ENCODE data around the gene FBXO9.

FBXO9 gene

GRCh38 chr6:53115113-53115512, 49.9 kb downstream of the FBXO9 start:
- Histone ChIP-seq H3K36me3 (ENCODE audit: control insufficient read depth, insufficient read depth, low read length, severe bottlenecking) (no peaks in the 10 kb centered on the region), H3K4me3 (ENCODE audit: low read length) (no peak overlapping the region), H3K9ac (ENCODE audit: low read length) (no peak overlapping the region), H3K27me3 (replicated peaks; ENCODE audit: control insufficient read depth, insufficient read depth, low read length) (no peaks in the 10 kb centered on the region), H3K9me3 (ENCODE audit: control insufficient read depth, low read length) (peaks cover 3% of the 10 kb centered on the region), H3K4me1 (ENCODE audit: control insufficient read depth, insufficient read depth, low read length) (peaks cover 18% of the 10 kb centered on the region)
- DNase-seq (ENCODE audit: low read depth), result no peak

- H3K4me3 ChIP-seq (ENCODE audit: low read length), result no peak overlapping the region
- peaks cover 3% of the 10 kb centered on the region for H3K9me3 ChIP-seq (ENCODE audit: control insufficient read depth, low read length)
- H3K27me3 ChIP-seq (replicated peaks; ENCODE audit: control insufficient read depth, insufficient read depth, low read length), result no peaks in the 10 kb centered on the region
- H3K9ac ChIP-seq (ENCODE audit: low read length), result no peak overlapping the region
- no peak for DNase-seq (ENCODE audit: low read depth)
- peaks cover 24% of the 10 kb centered on the region for H3K4me1 ChIP-seq (ENCODE audit: control insufficient read depth, insufficient read depth, low read length)
- no peaks in the 10 kb centered on the region for H3K36me3 ChIP-seq (ENCODE audit: control insufficient read depth, insufficient read depth, low read length, severe bottlenecking)
Observed at GRCh38 chr6:53115741-53116140, 50.5 kb downstream of the FBXO9 start.

GRCh38 chr6:53119349-53119748, 54.1 kb downstream of the FBXO9 start:
- Histone ChIP-seq H3K9ac (ENCODE audit: low read length) (no peak overlapping the region), H3K4me1 (ENCODE audit: control insufficient read depth, insufficient read depth, low read length) (peaks cover 16% of the 10 kb centered on the region), H3K9me3 (ENCODE audit: control insufficient read depth, low read length) (peaks cover 3% of the 10 kb centered on the region), H3K36me3 (ENCODE audit: control insufficient read depth, insufficient read depth, low read length, severe bottlenecking) (no peaks in the 10 kb centered on the region), H3K27me3 (replicated peaks; ENCODE audit: control insufficient read depth, insufficient read depth, low read length) (no peaks in the 10 kb centered on the region), H3K4me3 (ENCODE audit: low read length) (no peak overlapping the region)
- peak; percentile 39 for DNase-seq (ENCODE audit: low read depth)

- Histone ChIP-seq H3K4me1 (ENCODE audit: control insufficient read depth, insufficient read depth, low read length) (peaks cover 14% of the 10 kb centered on the region), H3K27me3 (replicated peaks; ENCODE audit: control insufficient read depth, insufficient read depth, low read length) (no peaks in the 10 kb centered on the region), H3K9ac (ENCODE audit: low read length) (no peak overlapping the region), H3K4me3 (ENCODE audit: low read length) (no peak overlapping the region), H3K9me3 (ENCODE audit: control insufficient read depth, low read length) (peaks cover 3% of the 10 kb centered on the region), H3K36me3 (ENCODE audit: control insufficient read depth, insufficient read depth, low read length, severe bottlenecking) (no peaks in the 10 kb centered on the region)
- peak; percentile 79 for DNase-seq (ENCODE audit: low read depth)
Observed at GRCh38 chr6:53119772-53120409, 54.7 kb downstream of the FBXO9 start.

GRCh38 chr6:53124131-53124800, 59.1 kb downstream of the FBXO9 start:
- Histone ChIP-seq H3K4me3 (ENCODE audit: low read length) (no peak overlapping the region), H3K27me3 (replicated peaks; ENCODE audit: control insufficient read depth, insufficient read depth, low read length) (no peaks in the 10 kb centered on the region), H3K9me3 (ENCODE audit: control insufficient read depth, low read length) (no peaks in the 10 kb centered on the region), H3K4me1 (ENCODE audit: control insufficient read depth, insufficient read depth, low read length) (peaks cover 14% of the 10 kb centered on the region), H3K9ac (ENCODE audit: low read length) (no peak overlapping the region), H3K36me3 (ENCODE audit: control insufficient read depth, insufficient read depth, low read length, severe bottlenecking) (no peaks in the 10 kb centered on the region)
- no peak for DNase-seq (ENCODE audit: low read depth)

- Histone ChIP-seq H3K27me3 (replicated peaks; ENCODE audit: control insufficient read depth, insufficient read depth, low read length) (no peaks in the 10 kb centered on the region), H3K4me3 (ENCODE audit: low read length) (no peak overlapping the region), H3K36me3 (ENCODE audit: control insufficient read depth, insufficient read depth, low read length, severe bottlenecking) (no peaks in the 10 kb centered on the region), H3K9me3 (ENCODE audit: control insufficient read depth, low read length) (no peaks in the 10 kb centered on the region), H3K9ac (ENCODE audit: low read length) (no peak overlapping the region), H3K4me1 (ENCODE audit: control insufficient read depth, insufficient read depth, low read length) (peaks cover 4% of the 10 kb centered on the region)
- no peak for DNase-seq (ENCODE audit: low read depth)
Observed at GRCh38 chr6:53125276-53125675, 60.1 kb downstream of the FBXO9 start.

- Histone ChIP-seq H3K9me3 (ENCODE audit: control insufficient read depth, low read length) (no peaks in the 10 kb centered on the region), H3K36me3 (ENCODE audit: control insufficient read depth, insufficient read depth, low read length, severe bottlenecking) (no peaks in the 10 kb centered on the region), H3K4me1 (ENCODE audit: control insufficient read depth, insufficient read depth, low read length) (no peaks in the 10 kb centered on the region), H3K4me3 (ENCODE audit: low read length) (no peak overlapping the region), H3K9ac (ENCODE audit: low read length) (no peak overlapping the region), H3K27me3 (replicated peaks; ENCODE audit: control insufficient read depth, insufficient read depth, low read length) (peaks cover 3% of the 10 kb centered on the region)
- no peak for DNase-seq (ENCODE audit: low read depth)
Observed at GRCh38 chr6:53128842-53129241, 63.6 kb downstream of the FBXO9 start.

GRCh38 chr6:53130569-53131290, 65.5 kb downstream of the FBXO9 start:
- DNase-seq (ENCODE audit: low read depth), result no peak
- Histone ChIP-seq H3K9me3 (ENCODE audit: control insufficient read depth, low read length) (no peaks in the 10 kb centered on the region), H3K4me1 (ENCODE audit: control insufficient read depth, insufficient read depth, low read length) (peaks cover 6% of the 10 kb centered on the region), H3K4me3 (ENCODE audit: low read length) (no peak overlapping the region), H3K9ac (ENCODE audit: low read length) (no peak overlapping the region), H3K36me3 (ENCODE audit: control insufficient read depth, insufficient read depth, low read length, severe bottlenecking) (no peaks in the 10 kb centered on the region), H3K27me3 (replicated peaks; ENCODE audit: control insufficient read depth, insufficient read depth, low read length) (peaks cover 3% of the 10 kb centered on the region)

GRCh38 chr6:53133961-53134360, 68.8 kb downstream of the FBXO9 start:
- H3K9ac ChIP-seq (ENCODE audit: low read length), result no peak overlapping the region
- no peak for DNase-seq (ENCODE audit: low read depth)
- H3K4me1 ChIP-seq (ENCODE audit: control insufficient read depth, insufficient read depth, low read length), result peaks cover 6% of the 10 kb centered on the region
- no peaks in the 10 kb centered on the region for H3K36me3 ChIP-seq (ENCODE audit: control insufficient read depth, insufficient read depth, low read length, severe bottlenecking)
- no peak overlapping the region for H3K4me3 ChIP-seq (ENCODE audit: low read length)
- H3K27me3 ChIP-seq (replicated peaks; ENCODE audit: control insufficient read depth, insufficient read depth, low read length), result peaks cover 3% of the 10 kb centered on the region
- no peaks in the 10 kb centered on the region for H3K9me3 ChIP-seq (ENCODE audit: control insufficient read depth, low read length)

GRCh38 chr6:53134601-53135235, 69.5 kb downstream of the FBXO9 start:
- Histone ChIP-seq H3K9me3 (ENCODE audit: control insufficient read depth, low read length) (no peaks in the 10 kb centered on the region), H3K9ac (ENCODE audit: low read length) (no peak overlapping the region), H3K4me1 (ENCODE audit: control insufficient read depth, insufficient read depth, low read length) (peaks cover 6% of the 10 kb centered on the region), H3K36me3 (ENCODE audit: control insufficient read depth, insufficient read depth, low read length, severe bottlenecking) (no peaks in the 10 kb centered on the region), H3K27me3 (replicated peaks; ENCODE audit: control insufficient read depth, insufficient read depth, low read length) (peaks cover 3% of the 10 kb centered on the region), H3K4me3 (ENCODE audit: low read length) (no peak overlapping the region)
- no peak for DNase-seq (ENCODE audit: low read depth)

GRCh38 chr6:53136000-53136609, 70.9 kb downstream of the FBXO9 start:
- H3K4me3 ChIP-seq (ENCODE audit: low read length), result no peak overlapping the region
- peaks cover 6% of the 10 kb centered on the region for H3K4me1 ChIP-seq (ENCODE audit: control insufficient read depth, insufficient read depth, low read length)
- H3K27me3 ChIP-seq (replicated peaks; ENCODE audit: control insufficient read depth, insufficient read depth, low read length), result no peaks in the 10 kb centered on the region
- no peaks in the 10 kb centered on the region for H3K36me3 ChIP-seq (ENCODE audit: control insufficient read depth, insufficient read depth, low read length, severe bottlenecking)
- H3K9ac ChIP-seq (ENCODE audit: low read length), result no peak overlapping the region
- no peaks in the 10 kb centered on the region for H3K9me3 ChIP-seq (ENCODE audit: control insufficient read depth, low read length)
- no peak for DNase-seq (ENCODE audit: low read depth)

Data from adipocyte (in vitro differentiated cells).